Kidney capillary endothelial cell (primary cell): ENCODE results near the gene PCBP3.
"Not testable (repeated sequence)": the region's sequence is repeated elsewhere in the genome, so short reads cannot be mapped to it uniquely, and the experiment has no call there.

Source experiments
- DNase-seq: peaks from one replicate; pipeline ENCODE4 v3.0.0-alpha.2; 2018; ENCODE audit warnings: low spot score

PCBP3 gene

GRCh38 chr21:45969921-45970673 lies 326.6 kb downstream of the PCBP3 start:
- no peak for DNase-seq

- peak; percentile 57 for DNase-seq
Observed at GRCh38 chr21:45970674-45971615, 327.4 kb downstream of the PCBP3 start.

GRCh38 chr21:45971616-45972352 lies 328.3 kb downstream of the PCBP3 start:
- DNase-seq: no peak

DNA sequence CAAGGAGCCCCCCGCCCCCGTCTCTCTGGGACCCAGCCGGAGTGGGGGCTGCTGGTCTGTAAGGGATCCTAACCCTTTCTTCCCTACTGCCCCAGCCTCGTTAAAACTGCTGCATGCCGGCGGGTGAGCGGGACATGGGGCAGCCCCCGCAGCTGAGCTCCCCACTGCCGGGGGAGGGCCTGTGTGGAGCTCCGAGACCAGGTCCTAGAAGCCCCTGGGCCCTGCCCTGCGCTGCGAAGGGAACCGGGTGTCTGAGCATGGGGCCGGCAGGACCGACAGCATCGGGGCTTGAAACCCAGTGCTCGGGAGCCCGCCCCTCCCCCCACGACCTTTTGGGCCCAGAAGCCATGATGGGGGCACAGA lies 328.8 kb downstream of the PCBP3 start:
- DNase-seq: no peak

- peak; percentile 46 for DNase-seq
Observed at GRCh38 chr21:45972716-45973474, 329.4 kb downstream of the PCBP3 start.

GRCh38 chr21:45973475-45974072 lies 330.0 kb downstream of the PCBP3 start:
- DNase-seq: peak; percentile 71

GRCh38 chr21:45974073-45975019 lies 330.8 kb downstream of the PCBP3 start:
- DNase-seq: peak; percentile 71

- DNase-seq: peak; percentile 13
Observed at GRCh38 chr21:45975020-45975666, 331.6 kb downstream of the PCBP3 start.

GRCh38 chr21:45975667-45976409 lies 332.3 kb downstream of the PCBP3 start:
- DNase-seq: not testable (repeated sequence)

- DNase-seq: no peak
Observed at GRCh38 chr21:45976701-45977311, 333.3 kb downstream of the PCBP3 start.

DNA sequence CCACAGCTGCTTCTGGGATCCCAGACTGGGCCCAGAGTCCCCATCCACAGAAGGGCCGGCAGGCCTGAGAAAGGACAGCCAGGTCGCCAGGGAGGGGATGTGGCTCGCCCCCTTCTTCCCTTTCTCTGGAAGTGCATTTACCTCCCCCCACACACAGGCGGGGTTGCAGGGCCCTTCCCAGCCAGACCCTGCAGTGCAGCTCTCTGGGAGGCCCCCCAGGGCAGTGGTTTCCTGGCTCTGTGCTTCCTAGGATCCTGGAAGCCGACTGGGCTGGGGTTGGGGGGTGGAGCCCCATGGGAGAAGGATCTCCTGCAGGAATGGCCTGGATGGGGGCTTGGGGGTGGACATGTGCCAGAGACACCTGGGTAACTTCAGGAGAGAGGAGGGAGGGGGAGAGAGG lies 333.9 kb downstream of the PCBP3 start:
- no peak for DNase-seq

DNA sequence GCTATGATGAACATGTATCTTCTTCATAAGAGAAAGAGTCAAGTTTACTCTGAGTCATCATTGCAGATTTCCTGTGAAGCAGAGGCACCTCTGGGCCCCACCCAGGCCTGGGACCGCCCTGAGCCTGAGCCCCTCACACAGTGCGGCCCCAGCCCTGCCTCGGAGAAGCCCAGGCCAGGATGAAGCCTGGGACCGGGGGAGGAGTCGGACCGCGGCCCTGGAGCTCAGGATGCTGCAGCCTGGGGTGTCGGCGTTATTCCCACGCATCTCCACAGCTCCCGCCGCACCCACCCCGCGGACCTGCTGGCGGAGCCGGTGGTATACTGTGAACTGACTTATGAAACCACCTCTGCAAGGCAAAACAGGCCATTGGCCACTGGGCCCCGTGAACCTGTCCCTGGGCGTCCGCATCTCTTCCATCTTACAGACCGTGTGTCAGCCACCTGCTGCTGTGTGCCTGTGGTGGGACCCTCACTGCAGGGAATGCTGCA lies 335.7 kb downstream of the PCBP3 start:
- DNase-seq: no peak

- no peak for DNase-seq
Observed at GRCh38 chr21:45979651-45980050, 336.1 kb downstream of the PCBP3 start.

DNA sequence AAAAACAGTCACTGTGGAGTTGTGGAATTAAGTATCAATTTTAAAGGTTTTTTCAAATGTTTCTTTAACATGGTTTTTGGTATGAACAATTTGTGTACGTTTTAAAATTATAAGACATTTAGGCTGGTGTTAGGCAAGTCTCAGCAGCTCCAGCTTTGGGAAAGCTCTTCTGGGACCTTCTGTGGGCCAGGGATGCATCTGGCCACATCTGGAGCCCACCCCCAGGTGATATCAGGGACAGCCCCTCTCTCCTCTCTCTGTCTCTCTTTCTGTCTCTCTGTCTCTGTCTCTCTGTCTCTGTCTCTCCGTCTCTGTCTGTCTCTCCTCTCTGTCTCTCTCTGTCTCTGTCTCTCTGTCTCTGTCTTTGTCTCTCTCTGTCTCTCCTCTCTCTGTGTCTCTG lies 336.7 kb downstream of the PCBP3 start:
- DNase-seq: no peak

DNA sequence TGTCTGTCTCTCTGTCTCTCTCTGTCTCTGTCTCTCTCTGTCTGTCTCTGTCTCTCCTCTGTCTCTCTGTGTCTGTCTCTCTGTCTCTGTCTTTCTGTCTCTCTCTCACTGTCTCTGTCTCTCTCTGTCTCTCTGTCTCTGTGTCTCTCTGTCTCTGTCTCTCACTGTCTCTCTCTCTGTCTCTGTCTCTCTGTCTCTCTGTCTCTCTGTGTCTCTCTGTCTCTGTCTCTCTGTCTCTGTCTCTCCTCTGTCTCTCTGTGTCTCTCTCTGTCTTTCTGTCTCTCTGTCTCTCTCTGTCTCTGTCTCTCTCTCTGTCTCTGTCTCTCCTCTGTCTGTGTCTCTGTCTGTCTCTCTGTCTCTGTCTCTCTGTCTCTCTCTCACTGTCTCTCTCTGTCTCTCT lies 337.2 kb downstream of the PCBP3 start:
- DNase-seq: no peak

- DNase-seq: peak; percentile 80
Observed at GRCh38 chr21:45981151-45982091, 337.9 kb downstream of the PCBP3 start, which contains the start of gene COL6A1. Gene COL6A1 (plus strand): TSS chr21:45981770. CDS start chr21:45981851, 81 bp downstream.
